ENCODE measurements around the gene MERTK. TPM values are rescaled to one million over a fixed set of nuclear protein-coding genes. Genes with fewer than 3 reads are reported as not detected.

MERTK gene
- total and polyA plus RNA-seq, 10 of the 15 experiments (the other 5 are each of a cell fraction or from before 2014, with no cell fraction given) = 0.13 to 30.6 (median 0.50) TPM

GRCh38 chr2:111936881-111937280, 38.5 kb downstream of the MERTK start (continued):
- TF ChIP-seq BCL3 (IDR thresholded peaks at IDR 0.05; ENCODE audit: borderline replicate concordance, insufficient read depth, low read depth, low read length, poor library complexity, severe bottlenecking) (no peak), USF1 (IDR thresholded peaks at IDR 0.05; ENCODE audit: borderline replicate concordance, extremely low read length, insufficient read depth, low read depth, low read length) (no peak), NBN (IDR thresholded peaks at IDR 0.05) (no peak)

- intact Hi-C loops (cut with micrococcal nuclease; ENCODE audit: unreplicated experiment) (no loop called here), in situ Hi-C loops (cut with MboI) (no loop called here)
- Histone ChIP-seq H3K4me3 (no peak overlapping the region), H2AFZ (ENCODE audit: control insufficient read depth, low read depth, low read length) (no peak overlapping the region), H3K9ac (ENCODE audit: control insufficient read depth, insufficient read depth, low read length) (no peak overlapping the region), H3K4me2 (ENCODE audit: control insufficient read depth, insufficient read depth) (no peak overlapping the region), H3K79me2 (ENCODE audit: control insufficient read depth, insufficient read depth, low read length) (no peaks in the 10 kb centered on the region), H4K20me1 (ENCODE audit: control insufficient read depth, insufficient read depth) (no peaks in the 10 kb centered on the region), H3K4me1 (ENCODE audit: control insufficient read depth, insufficient read depth, low read length) (no peaks in the 10 kb centered on the region), H3K36me3 (ENCODE audit: control insufficient read depth in 2 of 2, insufficient read depth in 2 of 2, low read length in 1 of 2) (no peaks in the 10 kb centered on the region), H3K27ac (ENCODE audit: control insufficient read depth, insufficient read depth) (no peak overlapping the region), H3K27me3 (replicated peaks in 1 of 2; ENCODE audit: control insufficient read depth in 2 of 2, insufficient read depth in 2 of 2, low read length in 1 of 2) (no peaks in the 10 kb centered on the region), H3K9me3 (replicated peaks; ENCODE audit: control insufficient read depth, insufficient read depth, low read length) (no peaks in the 10 kb centered on the region)
- SMC1A ChIA-PET (ENCODE audit: uncharacterized antibody, unreplicated experiment) = no interaction called here
- TF ChIP-seq ASH2L (IDR thresholded peaks at IDR 0.05; ENCODE audit: borderline replicate concordance, low read depth) (no peak), IRF5 (IDR thresholded peaks at IDR 0.05; ENCODE audit: borderline replicate concordance) (no peak), RELA (IDR thresholded peaks at IDR 0.05; ENCODE audit: borderline replicate concordance, partially characterized antibody) (no peak)
- no peak for DNase-seq (ENCODE audit: low read depth, low spot score)
- POLR2A ChIA-PET = no interaction called here
- no peak for FAIRE-seq
- no TSS peak for BruUV-seq (replicated peaks)
- CTCF ChIA-PET = no interaction called here
- no peak for ATAC-seq
- RAD21 ChIA-PET (ENCODE audit: unreplicated experiment) = no interaction called here
Observed at GRCh38 chr2:111938392-111938791, 40.0 kb downstream of the MERTK start.

Data from GM12878 (cell line).